Right cardiac atrium (tissue), 5 donors: ENCODE measurements around the gene CHST10. TPM values are rescaled to one million over a fixed set of nuclear protein-coding genes. Genes with fewer than 3 reads are reported as not detected.

ENCODE experiments used
- ATAC-seq, 2 donors: fragments of 200-7000 bp; cut with Tn5 transposase; one replicate each; pipeline versions ENCODE4 v1.8.0 to v1.9.1; 2020; ENCODE audit warnings: moderate library complexity in 2 of 2, mild to moderate bottlenecking in 1 of 2
- DNase-seq, 3 donors: peaks; one replicate each; pipeline ENCODE4 v3.0.0-alpha.2; 2020
- H3K27ac ChIP-seq: one replicate; pipeline ENCODE4 v1.5.1; 2013; ENCODE audit warnings: mild to moderate bottlenecking, low read length, control low read depth, moderate library complexity
- H3K27me3 ChIP-seq: one replicate; pipeline ENCODE4 v1.6.1; 2013; ENCODE audit not compliant: control insufficient read depth, insufficient read depth
- H3K4me1 ChIP-seq: one replicate; pipeline ENCODE4 v1.6.1; 2013; ENCODE audit warnings: low read length; ENCODE audit not compliant: control insufficient read depth, insufficient read depth
- H3K4me3 ChIP-seq: one replicate; pipeline ENCODE4 v1.5.1; 2013; ENCODE audit warnings: low read length, control low read depth
- H3K9me3 ChIP-seq: one replicate; pipeline ENCODE4 v1.6.1; 2013; ENCODE audit warnings: low read length; ENCODE audit not compliant: control insufficient read depth
- WGBS: extraction: QIAGEN DNeasy Blood & Tissue Kit; methylation state at CpG from one replicate; pipeline ENCODE4 v1.1.7; 2013; 5-methylcytosine and 5-hydroxymethylcytosine counted together
- intact Hi-C, 4 donors: fragments of 100-400 bp; cut with DNase I; formaldehyde crosslinking; loops; one replicate each; pipeline versions ENCODE4 v1.11.0 to v1.14.0; 2022 to 2023
- polyA plus RNA-seq: library from polyadenylated mRNA; stranded (reverse); fragments of 200-250 nt; gene quantifications from one replicate; pipeline ENCODE4 v1.2.3, GENCODE V29; 2013
- total RNA-seq, 4 donors: library from RNA; stranded (reverse); fragmentation: NEBNext Ultra II Directional; extraction: Animal tissue kit (Norgen Biotek cat#: 25700); gene quantifications; one replicate each; pipeline ENCODE4 v1.2.1, GENCODE V29; 2021
- donor health status: healthy with polysubstance abuse.
- donor health status: DM: no; HTN: yes; CAD: no.
- donor health status: DM: no; HTN: no; CAD: no.
- donor health status: DM: no; HTN: yes; CAD: no; lungs with severe emphysema.
- donor health status: DM: yes; HTN: yes; CAD: no.

Gene CHST10
- total and polyA plus RNA-seq, 5 donors: 12.3 to 25.7 (median 21.9) TPM

- intact Hi-C loops: no loop called here
- Histone ChIP-seq H3K9me3 (no peaks in the 10 kb centered on the region), H3K4me1 (no peaks in the 10 kb centered on the region), H3K4me3 (no peak overlapping the region), H3K27me3 (no peaks in the 10 kb centered on the region), H3K27ac (no peak overlapping the region)
- DNase-seq: no peak
- no peak for ATAC-seq
- WGBS: 95% methylated on average over 15 of the region's 15 CpGs
These were observed 24.1 kb downstream of the CHST10 start for GRCh38 chr2:100393362-100393761.

GRCh38 chr2:100392715-100393114 lies 24.8 kb downstream of the CHST10 start:
- Histone ChIP-seq H3K27ac (no peak overlapping the region), H3K4me3 (no peak overlapping the region), H3K27me3 (no peaks in the 10 kb centered on the region), H3K9me3 (no peaks in the 10 kb centered on the region), H3K4me1 (no peaks in the 10 kb centered on the region)
- DNase-seq (no peak), ATAC-seq (no peak)
- intact Hi-C loops: no loop called here
- WGBS: 93% methylated on average over 8 of the region's 8 CpGs

GRCh38 chr2:100391735-100392515 lies 25.5 kb downstream of the CHST10 start:
- intact Hi-C loops: no loop called here
- ATAC-seq (peak; percentile 68 to 82), DNase-seq (peak; percentile 35 to 74 (median 71))
- Histone ChIP-seq H3K27me3 (no peaks in the 10 kb centered on the region), H3K27ac (no peak overlapping the region), H3K4me3 (no peak overlapping the region), H3K9me3 (no peaks in the 10 kb centered on the region), H3K4me1 (no peaks in the 10 kb centered on the region)
- WGBS: 85% methylated on average over 23 of the region's 23 CpGs

- Histone ChIP-seq H3K9me3 (no peaks in the 10 kb centered on the region), H3K27ac (no peak overlapping the region), H3K27me3 (no peaks in the 10 kb centered on the region), H3K4me3 (no peak overlapping the region), H3K4me1 (no peaks in the 10 kb centered on the region)
- no peak for ATAC-seq
- WGBS: 87% methylated on average over 12 of the region's 12 CpGs
- DNase-seq: no peak
- intact Hi-C loops: no loop called here
These were observed 27.2 kb downstream of the CHST10 start for GRCh38 chr2:100390001-100390940.

- no peak overlapping the region for H3K27ac ChIP-seq
- no peak for DNase-seq
- intact Hi-C loops: no loop called here
- WGBS: 88% methylated on average over 6 of the region's 6 CpGs
- H3K9me3 ChIP-seq: no peaks in the 10 kb centered on the region
- H3K4me1 ChIP-seq: no peaks in the 10 kb centered on the region
- no peak for ATAC-seq
- H3K4me3 ChIP-seq: no peak overlapping the region
- no peaks in the 10 kb centered on the region for H3K27me3 ChIP-seq
These were observed 28.8 kb downstream of the CHST10 start for GRCh38 chr2:100388703-100389102.

GRCh38 chr2:100383954-100384353 lies 33.5 kb downstream of the CHST10 start:
- Histone ChIP-seq H3K9me3 (no peaks in the 10 kb centered on the region), H3K4me1 (no peaks in the 10 kb centered on the region), H3K27ac (no peak overlapping the region), H3K4me3 (no peak overlapping the region), H3K27me3 (no peaks in the 10 kb centered on the region)
- ATAC-seq: no peak
- 87% methylated on average over 5 of the region's 5 CpGs for WGBS
- no peak for DNase-seq
- intact Hi-C loops: no loop called here

- no peaks in the 10 kb centered on the region for H3K4me1 ChIP-seq
- H3K27ac ChIP-seq: no peak overlapping the region
- H3K27me3 ChIP-seq: no peaks in the 10 kb centered on the region
- 75% methylated on average over 3 of the region's 3 CpGs for WGBS
- no peaks in the 10 kb centered on the region for H3K9me3 ChIP-seq
- H3K4me3 ChIP-seq: no peak overlapping the region
- no peak for ATAC-seq
- no peak for DNase-seq
- intact Hi-C loops: no loop called here
These were observed 34.2 kb downstream of the CHST10 start for GRCh38 chr2:100383306-100383705.

GRCh38 chr2:100381240-100381639 lies 36.2 kb downstream of the CHST10 start:
- no peak overlapping the region for H3K27ac ChIP-seq
- H3K4me1 ChIP-seq: no peaks in the 10 kb centered on the region
- no peaks in the 10 kb centered on the region for H3K9me3 ChIP-seq
- intact Hi-C loops: loop anchor here (2.0 kb wide), 2 partner anchors 116 to 118 kb away; no protein-coding TSS in a partner anchor
- WGBS: 25% methylated on average over 4 of the region's 4 CpGs
- no peak overlapping the region for H3K4me3 ChIP-seq
- H3K27me3 ChIP-seq: no peaks in the 10 kb centered on the region
- peak; percentile 67 to 71 for ATAC-seq
- DNase-seq: peak; percentile 77 to 87 (median 78)

- Histone ChIP-seq H3K27me3 (no peaks in the 10 kb centered on the region), H3K4me1 (no peaks in the 10 kb centered on the region), H3K9me3 (no peaks in the 10 kb centered on the region), H3K4me3 (no peak overlapping the region), H3K27ac (no peak overlapping the region)
- WGBS: 91% methylated on average over 3 of the region's 3 CpGs
- ATAC-seq (no peak), DNase-seq (no peak)
- intact Hi-C loops: loop anchor here (2.0 kb wide), 2 partner anchors 116 to 118 kb away; no protein-coding TSS in a partner anchor
These were observed 36.8 kb downstream of the CHST10 start for GRCh38 chr2:100380681-100381080.

- no peaks in the 10 kb centered on the region for H3K4me1 ChIP-seq
- 91% methylated on average over 7 of the region's 7 CpGs for WGBS
- H3K27me3 ChIP-seq: no peaks in the 10 kb centered on the region
- H3K27ac ChIP-seq: no peak overlapping the region
- H3K4me3 ChIP-seq: no peak overlapping the region
- DNase-seq: no peak
- intact Hi-C loops: no loop called here
- ATAC-seq: no peak
- no peaks in the 10 kb centered on the region for H3K9me3 ChIP-seq
These were observed 40.6 kb downstream of the CHST10 start for GRCh38 chr2:100376836-100377235.

- ATAC-seq: no peak
- Histone ChIP-seq H3K4me3 (no peak overlapping the region), H3K4me1 (no peaks in the 10 kb centered on the region), H3K9me3 (no peaks in the 10 kb centered on the region), H3K27ac (no peak overlapping the region), H3K27me3 (no peaks in the 10 kb centered on the region)
- 75% methylated on average over 1 of the region's 1 CpG for WGBS
- intact Hi-C loops: no loop called here
- no peak for DNase-seq
These were observed 50.3 kb downstream of the CHST10 start for GRCh38 chr2:100367163-100367562.
